GM12875 (cell line): ENCODE results near the gene PARP6.

Experiments used
- H3K4me3 ChIP-seq: one replicate; pipeline ENCODE4 v1.5.1; 2011; ENCODE audit warnings: low read depth, low read length, control low read depth
- TF ChIP-seq, protein P1 (sequence below): IDR thresholded peaks from 2 replicates; pipeline ENCODE4 v1.5.1; 2011; ENCODE audit warnings: low read depth, mild to moderate bottlenecking, control low read depth, inconsistent platforms, low read length, moderate library complexity, borderline replicate concordance; ENCODE audit not compliant: insufficient read depth

PARP6 gene

GRCh38 chr15:72265031-72265430 lies 7.3 kb downstream of the PARP6 start:
- no peak overlapping the region for H3K4me3 ChIP-seq
- TF ChIP-seq, protein P1, sequence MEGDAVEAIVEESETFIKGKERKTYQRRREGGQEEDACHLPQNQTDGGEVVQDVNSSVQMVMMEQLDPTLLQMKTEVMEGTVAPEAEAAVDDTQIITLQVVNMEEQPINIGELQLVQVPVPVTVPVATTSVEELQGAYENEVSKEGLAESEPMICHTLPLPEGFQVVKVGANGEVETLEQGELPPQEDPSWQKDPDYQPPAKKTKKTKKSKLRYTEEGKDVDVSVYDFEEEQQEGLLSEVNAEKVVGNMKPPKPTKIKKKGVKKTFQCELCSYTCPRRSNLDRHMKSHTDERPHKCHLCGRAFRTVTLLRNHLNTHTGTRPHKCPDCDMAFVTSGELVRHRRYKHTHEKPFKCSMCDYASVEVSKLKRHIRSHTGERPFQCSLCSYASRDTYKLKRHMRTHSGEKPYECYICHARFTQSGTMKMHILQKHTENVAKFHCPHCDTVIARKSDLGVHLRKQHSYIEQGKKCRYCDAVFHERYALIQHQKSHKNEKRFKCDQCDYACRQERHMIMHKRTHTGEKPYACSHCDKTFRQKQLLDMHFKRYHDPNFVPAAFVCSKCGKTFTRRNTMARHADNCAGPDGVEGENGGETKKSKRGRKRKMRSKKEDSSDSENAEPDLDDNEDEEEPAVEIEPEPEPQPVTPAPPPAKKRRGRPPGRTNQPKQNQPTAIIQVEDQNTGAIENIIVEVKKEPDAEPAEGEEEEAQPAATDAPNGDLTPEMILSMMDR, result no peak

DNA sequence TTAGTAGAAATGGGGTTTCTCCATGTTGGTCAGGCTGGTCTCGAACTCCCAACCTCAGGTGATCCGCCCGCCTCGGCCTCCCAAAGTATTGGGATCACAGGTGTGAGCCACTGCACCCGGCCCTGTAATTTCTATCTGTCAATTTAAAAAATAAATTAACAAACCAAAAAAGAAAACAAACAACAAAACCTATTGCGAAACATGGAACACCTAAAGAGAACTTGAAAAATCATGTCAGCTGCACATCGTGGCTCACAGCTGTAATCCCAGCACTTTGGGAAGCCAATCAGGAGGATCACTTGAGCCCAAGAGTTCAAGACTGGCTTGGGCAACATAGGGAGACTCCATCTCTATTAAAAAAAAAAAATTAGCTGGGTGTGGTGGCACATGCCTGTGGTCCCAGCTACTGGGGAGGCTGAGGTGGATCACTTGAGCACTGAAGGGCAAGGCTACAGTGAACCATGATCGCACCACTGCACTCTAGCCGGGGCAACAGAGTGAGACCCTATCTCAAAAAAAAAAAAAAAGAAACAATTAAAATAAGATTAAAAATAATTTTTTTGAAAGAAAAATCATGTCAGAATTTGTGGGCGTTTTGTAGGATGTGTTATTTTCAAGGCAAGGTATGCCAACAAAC lies 19.6 kb downstream of the PARP6 start:
- TF ChIP-seq, protein P1, result no peak
- H3K4me3 ChIP-seq, result no peak overlapping the region

DNA sequence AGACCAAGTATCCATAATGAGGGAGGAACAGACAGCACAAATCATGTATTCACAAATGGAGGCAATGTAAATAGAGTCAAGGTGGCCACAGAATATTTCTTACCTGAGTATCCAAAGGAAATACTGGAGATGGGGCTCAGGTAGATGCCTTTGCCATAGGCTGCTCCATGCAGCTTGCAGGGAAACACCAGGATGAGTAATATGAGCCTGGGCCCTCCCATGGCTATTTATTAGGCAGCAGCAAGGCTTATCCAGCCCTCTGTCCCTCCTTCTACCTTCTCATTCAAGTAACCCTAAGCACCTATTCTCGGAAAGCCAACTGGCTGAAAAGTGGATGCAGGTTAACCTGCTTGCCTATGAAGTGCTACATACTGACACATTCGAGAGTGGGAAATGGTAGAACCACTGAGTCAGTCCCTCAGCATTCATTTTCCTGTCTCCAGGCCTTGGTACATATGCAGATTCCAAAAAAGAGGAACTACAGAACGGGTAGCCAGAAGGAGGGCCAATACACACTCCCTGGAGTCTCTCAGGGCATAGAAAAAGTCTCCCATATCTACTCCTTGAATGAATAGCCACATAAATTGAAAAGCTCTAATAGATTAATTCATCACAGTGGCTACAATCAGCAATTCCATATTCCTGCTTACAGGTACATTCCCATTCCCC lies 23.1 kb downstream of the PARP6 start:
- H3K4me3 ChIP-seq, result no peak overlapping the region
- TF ChIP-seq, protein P1, result no peak

DNA sequence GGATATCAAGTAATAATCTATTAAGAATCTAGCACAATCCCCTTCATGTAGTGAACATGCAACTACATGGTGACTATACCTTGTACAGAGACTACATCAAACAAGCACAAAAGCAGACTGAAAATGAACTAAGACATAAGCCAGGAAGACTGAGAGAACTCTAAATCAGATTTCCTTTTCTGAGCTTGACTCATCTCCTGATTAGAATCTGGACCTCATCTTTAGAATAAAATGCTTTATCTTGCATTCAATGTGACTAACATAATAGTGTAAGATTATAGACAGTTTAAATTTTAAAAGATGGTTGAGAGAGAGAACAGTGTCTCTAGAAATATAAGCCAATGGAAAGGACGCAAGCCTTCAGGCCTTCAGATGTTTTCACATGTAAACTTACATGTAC lies 23.8 kb downstream of the PARP6 start:
- TF ChIP-seq, protein P1, result no peak
- no peak overlapping the region for H3K4me3 ChIP-seq

DNA sequence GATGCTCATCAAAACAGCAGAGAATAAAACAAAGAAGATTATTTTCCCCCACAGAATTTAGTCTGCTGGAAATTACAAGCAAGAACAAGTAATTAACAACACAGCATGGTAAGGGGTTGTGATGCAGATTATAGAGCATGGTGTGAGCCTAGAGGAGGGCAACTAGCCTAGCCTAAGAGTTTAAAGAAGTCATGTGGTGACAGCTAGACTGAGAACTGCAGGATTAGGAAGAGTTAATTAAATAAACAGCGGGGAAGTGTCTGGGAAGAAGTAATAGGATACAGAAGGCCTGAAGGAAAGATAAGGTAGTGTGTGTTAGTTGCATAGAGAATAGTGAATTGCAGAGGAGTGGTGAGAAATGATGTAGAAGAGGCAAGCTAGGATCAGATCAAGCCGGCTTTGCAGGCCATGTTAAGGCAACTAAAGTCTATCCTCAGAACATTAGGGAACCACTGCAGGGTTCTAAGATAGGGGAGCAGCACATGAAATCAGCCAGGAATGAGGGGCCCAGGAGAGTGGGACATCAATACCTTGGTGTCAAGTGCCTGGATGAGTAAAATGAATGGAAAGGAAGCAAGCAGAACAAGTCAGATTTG lies 29.5 kb downstream of the PARP6 start:
- H3K4me3 ChIP-seq, result no peak overlapping the region
- TF ChIP-seq, protein P1, result no peak

DNA sequence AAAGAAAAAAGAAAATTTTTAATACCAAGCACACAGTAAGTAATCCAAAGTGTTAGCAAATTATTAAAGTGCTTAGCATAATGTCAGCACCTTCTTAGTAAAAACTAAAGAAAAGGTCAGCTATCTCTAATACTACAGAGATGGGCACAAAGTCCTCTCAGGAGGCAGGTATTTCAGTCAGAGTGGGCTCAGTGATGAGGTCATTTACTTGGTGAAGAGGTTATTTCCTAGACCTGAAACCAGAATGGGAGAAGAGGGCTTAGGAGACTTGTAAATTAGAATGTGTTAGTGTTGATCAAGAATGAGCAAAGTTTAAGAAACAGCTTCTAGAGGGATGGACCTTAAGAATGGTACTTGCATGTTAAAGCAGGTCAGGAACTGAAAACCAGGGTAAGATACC lies 32.7 kb downstream of the PARP6 start:
- no peak overlapping the region for H3K4me3 ChIP-seq
- TF ChIP-seq, protein P1, result no peak

- TF ChIP-seq, protein P1, result no peak
- no peak overlapping the region for H3K4me3 ChIP-seq
These were observed 33.8 kb downstream of the PARP6 start for GRCh38 chr15:72238586-72238985.
